Amniotic epithelial cell (primary cell): ENCODE results near the gene QPCTL.
"Not testable (repeated sequence)": the region's sequence is repeated elsewhere in the genome, so short reads cannot be mapped to it uniquely, and the experiment has no call there.

Experiments
- DNase-seq: peaks from one replicate; pipeline ENCODE4 v3.0.0-alpha.2; 2010; ENCODE audit warnings: low read depth

Gene QPCTL

DNA sequence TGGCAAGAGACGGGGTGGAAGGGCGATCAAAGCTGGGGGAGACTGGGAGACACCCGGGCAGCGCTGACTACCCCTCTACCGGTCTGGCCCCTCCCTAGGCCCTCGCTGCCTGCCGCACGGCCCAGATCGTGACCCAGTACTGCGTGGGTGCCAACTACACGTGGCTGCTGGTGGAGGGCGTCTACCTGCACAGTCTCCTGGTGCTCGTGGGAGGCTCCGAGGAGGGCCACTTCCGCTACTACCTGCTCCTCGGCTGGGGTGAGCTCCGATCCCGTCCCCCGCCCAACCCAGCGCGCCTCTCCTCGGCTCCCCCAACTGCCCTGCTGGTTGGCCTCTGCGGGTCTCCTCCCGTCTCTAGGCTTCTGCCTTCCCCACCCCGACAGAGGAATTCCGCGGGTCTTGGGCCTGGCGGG lies 15.6 kb upstream of the QPCTL start:
- no peak for DNase-seq

DNA sequence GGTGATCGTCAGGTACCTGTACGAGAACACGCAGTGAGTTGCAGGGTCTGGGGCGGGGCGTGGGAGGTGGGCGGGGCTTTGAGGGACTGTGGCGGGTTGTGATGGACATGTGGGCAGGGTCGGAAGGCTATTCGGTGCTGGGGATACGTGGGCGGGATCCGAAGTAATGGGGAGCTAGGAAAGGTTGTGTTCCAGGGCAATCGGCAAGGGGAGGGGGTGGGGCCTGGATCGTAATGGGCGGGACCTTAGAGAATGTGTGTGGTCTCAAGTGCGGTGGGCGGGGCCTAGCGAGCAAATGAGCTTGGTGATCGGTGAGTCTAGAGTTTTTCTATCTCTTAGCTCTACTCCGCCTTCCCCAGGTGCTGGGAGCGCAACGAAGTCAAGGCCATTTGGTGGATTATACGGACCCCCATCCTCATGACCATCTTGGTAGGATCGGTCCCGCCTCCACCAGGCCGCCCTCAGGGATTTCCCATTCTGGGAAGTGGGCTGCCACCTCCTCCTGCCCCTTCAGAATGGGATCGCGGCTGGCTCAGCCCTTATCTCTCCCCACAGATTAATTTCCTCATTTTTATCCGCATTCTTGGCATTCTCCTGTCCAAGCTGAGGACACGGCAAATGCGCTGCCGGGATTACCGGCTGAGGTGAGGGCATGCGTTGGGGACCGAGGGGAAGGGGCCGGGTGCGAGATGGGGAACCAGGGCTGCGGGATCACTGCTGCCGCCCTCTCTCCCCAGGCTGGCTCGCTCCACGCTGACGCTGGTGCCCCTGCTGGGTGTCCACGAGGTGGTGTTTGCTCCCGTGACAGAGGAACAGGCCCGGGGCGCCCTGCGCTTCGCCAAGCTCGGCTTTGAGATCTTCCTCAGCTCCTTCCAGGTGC lies 14.9 kb upstream of the QPCTL start:
- DNase-seq: peak; percentile 94

DNA sequence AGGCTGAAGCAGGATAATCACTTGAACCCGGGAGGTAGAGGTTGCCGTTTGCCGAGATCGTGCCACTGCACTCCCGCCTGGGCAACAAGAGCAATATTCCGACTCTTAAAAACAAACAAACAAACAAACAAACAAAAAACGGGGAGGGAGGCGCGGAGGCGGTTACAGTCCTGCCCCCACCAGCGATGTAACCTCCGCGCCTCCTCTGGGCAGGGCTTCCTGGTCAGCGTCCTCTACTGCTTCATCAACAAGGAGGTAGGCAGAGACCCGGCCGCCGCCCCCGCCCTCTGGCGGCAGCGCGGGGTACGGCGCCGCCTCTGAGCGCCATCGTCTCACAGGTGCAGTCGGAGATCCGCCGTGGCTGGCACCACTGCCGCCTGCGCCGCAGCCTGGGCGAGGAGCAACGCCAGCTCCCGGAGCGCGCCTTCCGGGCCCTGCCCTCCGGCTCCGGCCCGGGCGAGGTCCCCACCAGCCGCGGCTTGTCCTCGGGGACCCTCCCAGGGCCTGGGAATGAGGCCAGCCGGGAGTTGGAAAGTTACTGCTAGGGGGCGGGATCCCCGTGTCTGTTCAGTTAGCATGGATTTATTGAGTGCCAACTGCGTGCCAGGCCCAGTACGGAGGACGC lies 11.0 kb upstream of the QPCTL start:
- peak; percentile 74 for DNase-seq

DNA sequence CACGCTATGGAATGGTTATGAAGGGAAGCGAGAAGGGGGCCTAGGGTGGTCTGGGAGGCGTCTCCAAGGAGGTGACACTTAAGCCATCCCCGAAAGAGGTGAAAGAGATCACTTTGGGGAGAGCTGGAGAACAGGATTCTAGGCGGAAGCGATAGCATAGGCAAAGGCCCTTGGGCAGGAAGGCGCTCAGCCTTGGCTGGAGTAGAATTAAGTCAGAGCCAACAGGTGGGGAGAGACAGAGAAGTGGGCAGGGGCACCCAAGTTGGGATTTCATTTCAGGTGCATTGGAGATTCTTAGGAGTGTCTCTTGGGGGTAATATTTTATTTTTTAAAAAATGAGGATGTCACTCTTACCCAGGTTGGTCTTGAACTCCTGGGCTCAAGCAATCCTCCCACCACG lies 10.3 kb upstream of the QPCTL start:
- DNase-seq: no peak

DNA sequence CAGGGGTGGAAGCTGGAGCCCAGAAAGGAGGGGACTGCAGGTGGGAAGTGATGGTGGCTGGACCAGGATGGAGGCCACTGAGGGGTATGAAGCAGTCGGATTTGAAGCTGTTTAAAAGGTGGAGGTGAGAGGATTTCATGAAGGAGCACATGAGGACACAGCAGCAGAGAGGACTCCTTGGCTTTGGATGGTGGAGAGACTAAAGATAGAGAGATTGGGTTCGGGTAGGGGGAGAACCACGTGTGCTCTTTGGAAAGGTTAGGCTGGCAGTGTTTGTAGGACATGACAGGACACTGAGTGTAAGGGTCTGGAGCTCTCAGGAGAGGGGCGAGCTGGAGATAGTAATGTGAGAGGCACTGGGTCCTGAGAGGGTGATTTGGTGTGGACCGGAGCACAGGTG lies 9.6 kb upstream of the QPCTL start:
- DNase-seq: no peak

DNA sequence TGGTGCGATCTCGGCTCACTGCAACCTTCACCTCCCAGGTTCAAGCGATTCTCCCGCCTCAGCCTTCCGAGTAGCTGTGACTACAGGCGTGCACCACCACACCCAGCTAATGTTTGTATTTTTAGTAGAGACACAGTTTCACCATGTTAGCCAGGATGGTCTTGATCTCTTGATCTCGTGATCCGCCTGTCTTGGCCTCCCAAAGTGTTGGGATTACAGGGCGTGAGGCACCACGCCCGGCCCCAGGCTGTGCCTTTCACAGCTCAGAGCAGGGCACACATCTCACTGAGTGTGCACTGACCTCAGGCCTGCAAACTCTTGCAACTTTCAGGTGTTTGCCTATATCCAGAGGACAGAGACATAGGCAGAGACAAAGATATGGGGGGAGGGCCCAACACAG lies 7.4 kb upstream of the QPCTL start:
- DNase-seq: not testable (repeated sequence)

DNA sequence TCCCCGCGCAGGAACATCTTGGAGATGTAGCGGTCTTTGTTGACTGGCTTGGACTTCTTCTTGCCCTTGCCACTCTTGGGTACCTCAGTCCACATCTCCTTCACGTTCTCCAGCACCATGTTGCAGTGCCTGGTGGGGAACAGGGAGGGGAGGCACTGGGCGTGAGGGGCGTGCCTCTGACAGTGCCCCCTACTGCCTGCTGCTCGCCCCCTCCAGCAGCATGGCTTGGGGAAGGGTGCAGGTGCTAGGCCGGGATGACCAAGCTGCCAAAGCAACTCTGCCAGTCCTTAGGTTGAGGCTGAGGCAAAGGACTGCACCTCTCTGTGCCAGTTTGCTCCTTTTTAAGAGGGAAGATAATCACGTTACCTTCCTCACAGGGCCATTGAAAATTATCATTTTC lies 4.9 kb upstream of the QPCTL start:
- no peak for DNase-seq

DNA sequence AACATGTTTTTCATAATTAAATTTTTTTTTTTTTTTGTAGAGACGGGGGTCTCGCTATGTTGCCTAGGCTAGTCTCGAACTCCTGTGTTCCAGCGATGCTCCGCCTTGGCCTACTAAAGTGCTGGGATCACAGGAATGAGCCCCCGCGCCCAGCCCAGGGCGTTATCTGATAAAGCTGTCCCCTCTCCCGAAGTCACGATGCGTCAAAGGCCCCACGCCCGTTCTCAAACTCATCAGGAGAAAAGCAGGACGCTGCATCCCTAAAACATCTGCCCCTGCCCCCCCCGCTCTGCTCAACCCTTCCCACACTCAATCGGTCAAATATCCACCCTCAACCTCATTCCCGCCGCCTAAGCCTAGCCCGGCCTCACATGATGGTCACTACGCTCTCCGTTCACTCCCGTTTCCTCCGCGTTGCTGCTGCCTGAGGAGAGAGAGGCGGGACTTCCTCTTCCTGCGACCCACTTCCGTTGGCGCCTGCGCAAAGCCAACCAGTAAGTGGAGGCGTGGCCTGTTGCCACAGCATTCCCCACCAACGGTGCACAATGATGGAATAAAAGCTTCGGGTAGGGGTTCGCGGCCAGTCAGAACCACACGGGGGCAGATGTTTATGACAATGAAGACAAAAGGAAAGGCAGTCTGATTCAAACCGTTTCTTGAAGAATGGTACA lies 815 bp upstream of the QPCTL start, which contains the start of gene SNRPD2:
SNRPD2 (minus strand) TSS at position 438 of the 671 bp plus-strand sequence; CDS start at position 373, 65 bp downstream.
- DNase-seq: peak; percentile 93

DNA sequence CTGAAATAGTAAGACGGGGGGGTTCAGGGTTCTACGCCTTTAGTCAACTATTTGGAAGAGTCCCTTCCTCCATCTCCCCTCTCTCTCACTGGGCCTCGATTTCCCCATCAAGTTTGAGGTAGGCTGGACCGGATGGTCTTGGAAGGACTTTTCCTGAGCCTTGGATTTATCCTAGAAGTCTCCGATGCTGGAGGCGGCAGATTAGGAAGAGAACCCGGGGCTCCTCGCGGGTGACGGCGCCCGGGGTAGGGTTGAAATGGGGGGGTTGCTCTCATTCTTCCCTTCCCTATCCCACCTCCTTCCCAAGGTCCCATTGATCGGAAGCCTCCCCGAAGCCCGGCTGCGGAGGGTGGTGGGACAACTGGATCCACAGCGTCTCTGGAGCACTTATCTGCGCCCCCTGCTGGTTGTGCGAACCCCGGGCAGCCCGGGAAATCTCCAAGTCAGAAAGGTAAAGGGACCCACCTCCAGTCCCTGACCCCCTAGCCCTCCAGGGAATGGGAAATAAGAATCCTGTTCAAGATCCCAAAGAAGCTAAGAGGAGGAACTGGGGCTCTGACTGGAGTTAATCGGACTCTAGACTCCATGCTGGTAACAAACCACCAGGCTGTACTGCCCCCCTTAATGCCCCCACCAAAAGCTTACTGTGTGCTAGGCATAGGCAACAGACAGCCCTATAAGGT lies 781 bp downstream of the QPCTL start:
- DNase-seq: no peak

DNA sequence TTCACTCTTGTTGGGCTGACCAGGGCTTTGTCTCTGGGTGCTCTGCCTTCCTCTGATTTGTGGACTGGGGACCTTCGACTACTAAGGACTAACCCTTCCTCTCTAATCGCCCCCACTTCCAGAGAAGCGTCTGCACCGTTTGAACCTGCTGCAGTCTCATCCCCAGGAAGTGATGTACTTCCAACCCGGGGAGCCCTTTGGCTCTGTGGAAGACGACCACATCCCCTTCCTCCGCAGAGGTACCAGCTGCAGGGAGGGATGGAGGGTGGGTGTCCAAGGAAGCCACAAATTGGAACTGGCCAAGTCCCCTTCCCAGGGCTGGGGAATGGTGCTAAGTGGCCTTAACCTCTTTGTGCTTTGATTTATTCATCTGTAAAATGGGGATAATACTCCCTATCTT lies 9.2 kb downstream of the QPCTL start:
- no peak for DNase-seq

DNA sequence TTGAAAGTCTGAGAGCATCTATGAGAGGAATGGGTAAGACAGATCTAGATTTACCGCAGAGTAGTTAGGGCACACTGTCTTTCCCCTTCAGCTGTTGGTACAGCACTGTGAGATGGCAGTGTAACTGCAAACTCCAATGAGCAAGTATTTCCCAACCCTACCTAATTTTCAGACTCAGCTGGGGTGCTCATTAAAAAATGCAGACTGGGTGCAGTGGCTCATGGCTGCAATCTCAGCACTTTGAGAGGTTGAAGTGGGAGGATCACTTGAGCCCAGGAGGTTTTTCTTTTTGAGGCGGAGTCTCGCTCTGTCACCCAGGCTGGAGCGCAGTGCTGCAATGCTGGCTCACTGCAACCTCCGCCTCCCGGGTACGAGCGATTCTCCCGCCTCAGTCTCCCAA lies 12.6 kb downstream of the QPCTL start:
- no peak for DNase-seq

DNA sequence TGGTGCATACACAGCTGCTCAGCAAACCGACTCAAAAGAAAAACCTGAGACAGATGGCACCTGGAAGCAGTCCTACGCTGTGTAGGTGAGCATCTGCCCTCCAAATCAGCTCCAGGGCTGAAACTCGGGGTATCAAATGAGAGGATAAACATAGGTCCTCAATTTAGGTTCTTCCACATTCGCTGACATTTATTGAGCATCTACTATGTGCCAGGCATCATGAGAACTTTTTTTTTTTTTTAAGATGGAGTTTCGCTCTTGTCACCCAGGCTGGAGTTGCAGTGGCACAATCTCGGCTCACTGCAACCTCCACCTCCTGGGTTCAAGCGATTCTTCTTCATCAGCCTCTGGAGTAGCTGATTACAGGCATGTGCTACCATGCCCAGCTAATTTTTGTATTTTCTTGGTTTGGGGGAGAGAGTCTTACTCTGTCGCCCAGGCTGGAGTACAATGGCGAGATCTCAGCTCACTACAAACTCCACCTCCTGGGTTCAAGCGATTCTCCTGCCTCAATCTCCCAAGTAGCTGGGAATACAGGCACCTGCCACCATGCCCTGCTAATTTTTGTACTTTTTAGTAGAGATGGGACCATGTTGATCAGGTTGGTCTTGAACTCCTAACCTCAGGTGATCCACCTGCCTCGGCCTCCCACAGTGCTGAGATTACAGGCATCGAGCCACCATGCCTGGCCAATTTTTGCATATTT lies 13.4 kb downstream of the QPCTL start:
- no peak for DNase-seq

DNA sequence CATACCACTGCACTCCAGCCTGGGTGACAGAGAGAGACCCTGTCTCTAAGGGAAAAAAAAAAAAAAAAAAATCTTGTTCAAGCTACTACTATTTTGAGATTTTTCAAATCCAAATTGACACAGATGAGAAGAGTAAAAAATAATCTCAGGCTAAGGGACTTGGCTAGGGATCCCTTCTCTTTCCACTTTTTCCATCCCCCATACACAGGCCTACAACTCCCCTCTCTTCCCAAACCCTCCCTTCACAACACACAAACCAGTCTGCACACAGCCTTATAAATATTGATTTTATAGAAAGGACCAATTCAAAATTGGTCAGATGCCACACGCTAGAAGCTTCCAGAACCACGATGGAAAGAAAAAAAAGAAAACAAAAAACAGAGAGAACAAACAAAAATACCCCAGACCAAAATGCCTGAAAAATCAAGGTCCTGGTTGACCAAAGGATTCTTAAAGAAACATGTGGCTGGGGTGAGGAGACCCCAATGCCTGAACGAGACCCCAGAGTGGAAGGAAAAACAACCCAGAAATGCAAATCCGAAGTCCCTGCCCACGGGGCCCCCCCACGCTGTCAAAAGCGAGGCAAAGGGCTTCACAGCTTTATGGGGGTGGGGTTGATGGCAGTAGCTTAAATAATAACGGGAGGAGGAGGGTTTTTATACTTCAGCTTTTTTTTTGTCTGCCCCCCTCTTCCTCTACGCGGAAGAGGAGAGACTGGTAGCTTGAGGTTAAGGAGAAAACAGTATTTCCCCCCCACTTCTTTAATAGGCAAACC lies 18.1 kb downstream of the QPCTL start:
- DNase-seq: no peak

DNA sequence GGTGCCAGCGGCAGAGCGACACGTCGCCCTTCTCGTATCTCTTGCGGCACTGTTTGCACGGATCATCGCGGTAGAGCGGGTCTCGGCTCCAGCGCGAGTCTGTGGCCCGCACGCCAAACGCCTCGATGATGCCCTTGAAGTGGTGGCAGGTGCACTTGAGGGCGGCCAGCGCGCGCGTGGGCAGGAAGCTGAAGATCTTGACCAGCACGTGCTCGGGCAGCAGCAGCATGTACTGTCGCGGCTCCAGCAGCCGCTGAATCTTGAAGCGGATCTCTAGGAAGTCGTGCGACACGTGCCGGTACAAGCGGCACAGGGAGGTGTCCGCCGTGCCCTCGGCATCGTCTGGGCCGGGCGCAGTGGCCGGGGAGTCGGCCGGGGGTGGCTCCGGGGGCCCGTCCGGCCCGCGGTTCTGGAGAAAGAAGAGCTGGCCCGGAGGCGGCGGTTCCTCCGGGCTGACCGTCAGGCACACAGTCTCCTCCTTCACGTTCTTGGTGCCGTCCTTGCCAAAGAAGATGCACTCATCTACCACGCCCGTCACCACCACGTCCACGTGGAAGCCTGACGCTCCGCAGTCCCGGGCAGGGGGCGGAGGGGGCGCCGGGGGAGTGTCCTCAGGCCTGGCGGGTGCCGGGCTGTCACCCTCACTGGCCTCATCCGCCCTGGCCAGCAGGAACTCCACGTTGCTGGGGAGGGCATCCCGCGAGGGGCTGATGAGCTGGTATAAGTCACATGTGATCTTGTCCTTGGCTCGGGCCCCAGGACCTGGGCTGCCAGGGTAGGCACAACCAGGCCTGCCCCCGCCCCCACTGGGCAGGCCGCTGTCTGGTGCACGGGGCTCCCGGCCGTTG lies 19.6 kb downstream of the QPCTL start:
- DNase-seq: no peak

DNA sequence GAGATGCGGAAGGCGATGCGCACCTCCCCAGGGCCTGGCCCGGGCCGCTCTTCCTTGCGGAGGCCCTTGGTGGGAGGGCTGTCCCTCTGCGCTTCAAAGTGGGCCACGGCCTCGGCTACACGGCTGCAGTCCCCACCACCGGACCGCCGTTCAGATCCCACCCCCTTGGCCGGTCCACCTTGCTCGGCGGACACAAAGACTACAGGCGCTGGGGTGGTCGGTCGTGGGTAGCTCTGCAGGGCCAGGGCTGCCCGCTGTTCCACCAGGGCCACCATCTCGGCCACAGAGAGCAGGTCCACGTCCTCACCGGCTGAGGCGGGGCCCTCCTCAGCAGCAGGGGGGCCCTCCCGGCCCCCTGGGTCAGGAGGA lies 20.2 kb downstream of the QPCTL start:
- DNase-seq: no peak

DNA sequence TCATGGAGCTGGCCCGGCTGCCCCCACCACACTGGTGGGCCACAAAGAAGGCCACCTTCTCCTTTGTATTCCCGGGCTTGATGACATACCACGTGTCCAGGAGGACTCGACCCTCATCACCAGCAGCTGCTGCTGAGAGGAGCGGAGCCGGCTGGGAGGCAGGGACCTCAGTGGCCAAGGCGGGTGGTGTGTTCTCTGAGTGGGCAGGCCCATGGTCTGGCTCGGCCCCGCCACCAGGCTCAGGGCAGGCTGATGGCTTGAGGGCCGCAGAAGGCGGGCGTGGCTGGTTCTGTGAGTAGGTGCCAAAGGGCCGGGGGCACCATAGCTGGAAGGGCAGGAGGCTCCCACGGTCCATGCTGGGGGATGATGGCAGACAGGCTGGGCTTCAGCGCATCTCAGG lies 20.7 kb downstream of the QPCTL start:
- DNase-seq: no peak

DNA sequence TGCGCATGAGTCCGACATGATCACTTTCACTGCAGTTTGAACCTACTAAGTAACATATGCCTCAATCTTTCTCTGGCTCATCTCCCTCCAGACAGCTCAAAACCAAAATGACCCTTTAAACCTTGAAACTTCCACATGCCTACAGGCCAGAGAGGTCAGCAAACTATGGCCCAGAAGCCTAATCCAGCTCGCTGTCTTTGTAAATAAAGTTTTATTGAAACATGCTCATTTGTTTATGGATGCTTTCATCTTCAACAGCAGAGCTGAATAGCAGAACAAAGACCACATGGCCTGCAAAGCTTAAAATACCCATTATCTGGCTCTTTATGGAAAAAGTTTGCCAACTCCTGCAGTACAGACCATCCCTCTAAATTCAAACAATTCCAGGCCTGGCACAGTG lies 22.7 kb downstream of the QPCTL start:
- DNase-seq: no peak

DNA sequence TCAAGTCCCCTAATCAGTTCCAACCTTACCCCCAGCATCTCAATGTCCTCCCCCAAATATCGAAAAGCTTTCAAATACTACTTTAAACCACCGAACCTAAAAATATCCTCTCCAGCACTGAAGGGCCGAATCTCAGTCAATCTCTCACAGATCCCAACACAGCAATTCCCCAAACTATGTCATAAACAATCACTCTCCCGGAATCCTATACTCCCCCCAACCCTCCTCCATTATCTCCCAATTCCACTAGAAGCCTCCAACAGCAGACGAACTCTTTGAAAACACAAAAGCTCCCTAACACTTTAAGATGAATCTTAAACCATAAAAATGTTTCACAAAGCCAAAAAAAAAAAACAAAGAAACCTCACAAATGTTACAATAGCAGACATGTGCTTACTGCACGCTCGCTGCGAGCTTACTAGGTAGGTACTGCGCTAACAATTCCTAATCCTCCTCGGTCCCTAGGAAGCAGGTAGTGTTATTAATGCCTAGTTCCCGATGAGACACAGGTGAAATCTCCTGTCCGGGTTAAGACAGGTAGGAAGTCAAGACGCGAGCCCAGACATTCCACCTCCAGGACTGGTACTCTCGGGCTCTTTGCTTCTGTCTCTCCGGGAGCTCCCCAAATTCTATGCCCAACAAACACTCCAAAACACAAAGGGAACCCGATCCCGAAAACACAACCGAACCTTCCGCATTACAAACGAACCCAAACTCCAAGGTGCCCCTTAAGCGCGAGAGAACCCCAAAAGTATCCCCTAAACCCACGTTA lies 24.1 kb downstream of the QPCTL start:
- DNase-seq: peak; percentile 20
